ENCODE measurements around the gene TBL2.

Gene TBL2

DNA sequence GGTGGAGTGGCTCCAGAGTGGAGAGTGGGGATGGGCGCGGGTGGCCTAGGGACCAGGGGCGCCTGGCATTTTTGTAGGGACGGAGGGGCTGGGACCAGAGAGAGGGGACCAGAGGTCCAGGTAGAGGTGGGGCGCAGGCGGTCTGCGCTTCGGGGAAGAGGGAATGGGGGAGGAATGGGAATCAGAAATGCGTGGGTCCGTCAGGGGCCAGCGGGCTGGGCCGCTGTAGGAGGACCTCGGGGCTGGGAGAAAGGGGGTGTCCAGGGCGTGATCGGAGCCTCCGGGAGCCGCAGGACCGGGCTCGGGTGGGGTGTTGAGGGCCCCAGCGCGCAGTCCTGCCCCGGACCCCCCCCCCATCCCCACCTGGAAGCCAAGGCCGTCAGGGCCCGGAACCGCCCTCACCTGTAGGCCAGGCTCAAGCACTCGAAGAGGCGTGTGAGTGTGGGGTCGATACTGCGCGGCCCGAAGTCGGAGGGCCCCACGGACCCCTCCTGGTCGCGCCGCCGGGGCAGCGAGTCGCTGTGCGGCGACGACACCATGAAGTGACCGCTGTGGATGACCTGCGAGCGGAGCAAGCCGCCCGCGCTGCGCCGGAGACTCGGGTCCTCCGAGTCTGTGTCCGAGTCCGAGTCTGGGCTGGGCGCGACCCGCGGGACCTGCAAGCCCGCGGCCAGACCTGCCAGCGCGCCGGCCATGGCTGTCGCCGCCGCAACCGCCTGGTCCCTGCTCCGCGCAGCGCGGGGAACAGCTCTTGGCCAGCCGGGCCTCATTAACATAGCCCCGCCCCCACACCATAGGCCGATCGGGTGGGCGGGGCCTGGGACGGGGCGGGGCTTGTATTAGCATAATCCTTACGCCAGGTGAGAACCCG is 45.7 kb upstream of the TBL2 start, which contains the start of gene MLXIPL (continued):
- TF ChIP-seq, protein P1, sequence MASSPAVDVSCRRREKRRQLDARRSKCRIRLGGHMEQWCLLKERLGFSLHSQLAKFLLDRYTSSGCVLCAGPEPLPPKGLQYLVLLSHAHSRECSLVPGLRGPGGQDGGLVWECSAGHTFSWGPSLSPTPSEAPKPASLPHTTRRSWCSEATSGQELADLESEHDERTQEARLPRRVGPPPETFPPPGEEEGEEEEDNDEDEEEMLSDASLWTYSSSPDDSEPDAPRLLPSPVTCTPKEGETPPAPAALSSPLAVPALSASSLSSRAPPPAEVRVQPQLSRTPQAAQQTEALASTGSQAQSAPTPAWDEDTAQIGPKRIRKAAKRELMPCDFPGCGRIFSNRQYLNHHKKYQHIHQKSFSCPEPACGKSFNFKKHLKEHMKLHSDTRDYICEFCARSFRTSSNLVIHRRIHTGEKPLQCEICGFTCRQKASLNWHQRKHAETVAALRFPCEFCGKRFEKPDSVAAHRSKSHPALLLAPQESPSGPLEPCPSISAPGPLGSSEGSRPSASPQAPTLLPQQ (tag by site-specific recombination; IDR thresholded peaks at IDR 0.05) = peak; percentile 28; the same call in 1 of the 2 replicates
- TF ChIP-seq ZBTB48 (tag by site-specific recombination; IDR thresholded peaks at IDR 0.05) = peak; percentile 38; the same call in 1 of the 2 replicates
- no peak for TF ChIP-seq HOXC10 (CRISPR knock-in tag; IDR thresholded peaks at IDR 0.05)
- peak; percentile 32; the same call in 1 of the 2 replicates for TF ChIP-seq KLF9 (tag by site-specific recombination; IDR thresholded peaks at IDR 0.05; ENCODE audit: low read depth)
- 0 out of 2 replicates have a peak, but pooled peaks have one; percentile 38 for TF ChIP-seq ZNF2 (tag by site-specific recombination; IDR thresholded peaks at IDR 0.05)
- TF ChIP-seq, protein P2, sequence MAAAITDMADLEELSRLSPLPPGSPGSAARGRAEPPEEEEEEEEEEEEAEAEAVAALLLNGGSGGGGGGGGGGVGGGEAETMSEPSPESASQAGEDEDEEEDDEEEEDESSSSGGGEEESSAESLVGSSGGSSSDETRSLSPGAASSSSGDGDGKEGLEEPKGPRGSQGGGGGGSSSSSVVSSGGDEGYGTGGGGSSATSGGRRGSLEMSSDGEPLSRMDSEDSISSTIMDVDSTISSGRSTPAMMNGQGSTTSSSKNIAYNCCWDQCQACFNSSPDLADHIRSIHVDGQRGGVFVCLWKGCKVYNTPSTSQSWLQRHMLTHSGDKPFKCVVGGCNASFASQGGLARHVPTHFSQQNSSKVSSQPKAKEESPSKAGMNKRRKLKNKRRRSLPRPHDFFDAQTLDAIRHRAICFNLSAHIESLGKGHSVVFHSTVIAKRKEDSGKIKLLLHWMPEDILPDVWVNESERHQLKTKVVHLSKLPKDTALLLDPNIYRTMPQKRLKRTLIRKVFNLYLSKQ (tag by site-specific recombination; IDR thresholded peaks at IDR 0.05; ENCODE audit: borderline replicate concordance) = no peak
- peak; percentile 53; the same call in 1 of the 2 replicates for TF ChIP-seq ZSCAN30 (tag by site-specific recombination; IDR thresholded peaks at IDR 0.05)
- no peak for TF ChIP-seq GLI4 (tag by site-specific recombination; IDR thresholded peaks at IDR 0.05)
- 0 out of 2 replicates have a peak, but pooled peaks have one; percentile 7 for TF ChIP-seq KLF16 (tag by site-specific recombination; IDR thresholded peaks at IDR 0.05)
- peak; percentile 33; the same call in 1 of the 2 replicates for TF ChIP-seq YY1 (tag by site-specific recombination; IDR thresholded peaks at IDR 0.05)
- no peak for TF ChIP-seq ZNF16 (tag by site-specific recombination; IDR thresholded peaks at IDR 0.05; ENCODE audit: low read depth)
- 0 out of 2 replicates have a peak, but pooled peaks have one; percentile 15 for TF ChIP-seq YY2 (tag by site-specific recombination; IDR thresholded peaks at IDR 0.05)
- TF ChIP-seq ZNF623 (tag by site-specific recombination; IDR thresholded peaks at IDR 0.05) = no peak

DNA sequence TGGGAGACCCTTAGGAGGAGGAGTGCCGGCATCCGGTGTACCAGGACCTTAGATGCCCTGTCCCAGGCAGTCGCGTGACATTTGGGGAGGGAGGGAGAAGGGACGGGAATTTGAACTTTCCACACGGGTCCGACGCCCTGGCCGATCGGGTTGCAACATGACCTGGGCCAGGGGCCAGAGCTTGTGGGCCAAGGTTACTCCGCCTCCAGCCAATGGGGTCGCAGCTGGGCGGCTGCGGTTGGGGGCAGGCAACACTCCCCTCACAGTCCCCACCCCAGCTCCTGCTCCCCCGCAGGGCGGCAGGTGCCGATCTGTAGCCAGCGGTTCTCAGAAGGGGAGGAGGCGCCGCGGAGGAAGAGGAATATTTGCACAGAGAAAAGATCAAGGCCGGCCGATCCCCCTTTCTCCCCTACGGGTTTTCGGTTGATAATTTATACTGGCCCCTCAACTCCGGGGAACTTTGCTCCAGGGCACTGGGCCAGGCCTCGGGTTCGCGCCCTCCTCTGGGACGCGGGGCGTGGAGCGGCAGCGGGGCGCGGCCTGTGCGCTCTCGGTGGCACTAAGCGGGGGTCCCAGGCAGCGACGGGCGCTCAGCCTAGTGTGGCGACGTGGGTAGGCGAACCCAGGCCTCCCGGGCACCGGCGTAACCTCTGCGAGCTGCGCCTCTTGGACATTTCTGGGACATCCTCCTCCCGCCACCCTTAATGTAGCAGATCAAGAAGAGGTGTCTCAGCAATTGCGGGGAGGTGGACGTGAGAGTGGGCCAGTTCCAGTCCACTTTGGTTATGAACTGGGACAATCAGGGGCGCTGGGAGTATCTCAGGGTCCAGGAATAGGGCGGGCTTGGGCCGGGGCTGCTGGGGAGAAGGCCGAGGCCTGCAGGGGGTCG is 44.8 kb upstream of the TBL2 start:
- no peaks in the 10 kb centered on the region for H3K9me3 ChIP-seq (ENCODE audit: control insufficient read depth, insufficient read depth, low read depth, low read length)
- no peak overlapping the region; the same call in 1 of the 2 replicates for H3K27ac ChIP-seq (ENCODE audit: extremely low read depth, low read depth, low read length)
- H3K36me3 ChIP-seq (ENCODE audit: control insufficient read depth in 2 of 2, insufficient read depth in 1 of 2, low read length in 2 of 2) = no peaks in the 10 kb centered on the region
- H3K4me1 ChIP-seq (ENCODE audit: control insufficient read depth, insufficient read depth, low read length) = no peaks in the 10 kb centered on the region
- no peak overlapping the region for H3K4me3 ChIP-seq (ENCODE audit: low read depth, low read length)
- CTCF ChIA-PET = interaction anchor here (0.7 to 1.2 kb wide), 2 partner anchors 16 to 112 kb away, joined by 3 to 5 read pairs; no protein-coding TSS in a partner anchor
- POLR2A ChIA-PET = no interaction called here
- TF ChIP-seq FEZF1 (tag by site-specific recombination; IDR thresholded peaks at IDR 0.05) (no peak), EGR2 (tag by site-specific recombination; IDR thresholded peaks at IDR 0.05; ENCODE audit: low read depth) (peak; percentile 40; the same call in 1 of the 2 replicates), ZNF560 (tag by site-specific recombination; IDR thresholded peaks at IDR 0.05; ENCODE audit: borderline replicate concordance) (no peak), ZNF555 (tag by site-specific recombination; conservative IDR thresholded peaks at IDR 0.05) (no peak)
- TF ChIP-seq, protein P3, sequence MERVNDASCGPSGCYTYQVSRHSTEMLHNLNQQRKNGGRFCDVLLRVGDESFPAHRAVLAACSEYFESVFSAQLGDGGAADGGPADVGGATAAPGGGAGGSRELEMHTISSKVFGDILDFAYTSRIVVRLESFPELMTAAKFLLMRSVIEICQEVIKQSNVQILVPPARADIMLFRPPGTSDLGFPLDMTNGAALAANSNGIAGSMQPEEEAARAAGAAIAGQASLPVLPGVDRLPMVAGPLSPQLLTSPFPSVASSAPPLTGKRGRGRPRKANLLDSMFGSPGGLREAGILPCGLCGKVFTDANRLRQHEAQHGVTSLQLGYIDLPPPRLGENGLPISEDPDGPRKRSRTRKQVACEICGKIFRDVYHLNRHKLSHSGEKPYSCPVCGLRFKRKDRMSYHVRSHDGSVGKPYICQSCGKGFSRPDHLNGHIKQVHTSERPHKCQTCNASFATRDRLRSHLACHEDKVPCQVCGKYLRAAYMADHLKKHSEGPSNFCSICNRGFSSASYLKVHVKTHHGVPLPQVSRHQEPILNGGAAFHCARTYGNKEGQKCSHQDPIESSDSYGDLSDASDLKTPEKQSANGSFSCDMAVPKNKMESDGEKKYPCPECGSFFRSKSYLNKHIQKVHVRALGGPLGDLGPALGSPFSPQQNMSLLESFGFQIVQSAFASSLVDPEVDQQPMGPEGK (tag by site-specific recombination; IDR thresholded peaks at IDR 0.05) = peak; percentile 59; the same call in 1 of the 2 replicates
- TF ChIP-seq, protein P4, sequence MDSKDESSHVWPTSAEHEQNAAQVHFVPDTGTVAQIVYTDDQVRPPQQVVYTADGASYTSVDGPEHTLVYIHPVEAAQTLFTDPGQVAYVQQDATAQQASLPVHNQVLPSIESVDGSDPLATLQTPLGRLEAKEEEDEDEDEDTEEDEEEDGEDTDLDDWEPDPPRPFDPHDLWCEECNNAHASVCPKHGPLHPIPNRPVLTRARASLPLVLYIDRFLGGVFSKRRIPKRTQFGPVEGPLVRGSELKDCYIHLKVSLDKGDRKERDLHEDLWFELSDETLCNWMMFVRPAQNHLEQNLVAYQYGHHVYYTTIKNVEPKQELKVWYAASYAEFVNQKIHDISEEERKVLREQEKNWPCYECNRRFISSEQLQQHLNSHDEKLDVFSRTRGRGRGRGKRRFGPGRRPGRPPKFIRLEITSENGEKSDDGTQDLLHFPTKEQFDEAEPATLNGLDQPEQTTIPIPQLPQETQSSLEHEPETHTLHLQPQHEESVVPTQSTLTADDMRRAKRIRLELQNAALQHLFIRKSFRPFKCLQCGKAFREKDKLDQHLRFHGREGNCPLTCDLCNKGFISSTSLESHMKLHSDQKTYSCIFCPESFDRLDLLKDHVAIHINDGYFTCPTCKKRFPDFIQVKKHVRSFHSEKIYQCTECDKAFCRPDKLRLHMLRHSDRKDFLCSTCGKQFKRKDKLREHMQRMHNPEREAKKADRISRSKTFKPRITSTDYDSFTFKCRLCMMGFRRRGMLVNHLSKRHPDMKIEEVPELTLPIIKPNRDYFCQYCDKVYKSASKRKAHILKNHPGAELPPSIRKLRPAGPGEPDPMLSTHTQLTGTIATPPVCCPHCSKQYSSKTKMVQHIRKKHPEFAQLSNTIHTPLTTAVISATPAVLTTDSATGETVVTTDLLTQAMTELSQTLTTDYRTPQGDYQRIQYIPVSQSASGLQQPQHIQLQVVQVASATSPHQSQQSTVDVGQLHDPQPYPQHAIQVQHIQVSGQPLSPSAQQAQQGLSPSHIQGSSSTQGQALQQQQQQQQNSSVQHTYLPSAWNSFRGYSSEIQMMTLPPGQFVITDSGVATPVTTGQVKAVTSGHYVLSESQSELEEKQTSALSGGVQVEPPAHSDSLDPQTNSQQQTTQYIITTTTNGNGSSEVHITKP (tag by site-specific recombination; IDR thresholded peaks at IDR 0.05) = no peak
- TF ChIP-seq, protein P5, sequence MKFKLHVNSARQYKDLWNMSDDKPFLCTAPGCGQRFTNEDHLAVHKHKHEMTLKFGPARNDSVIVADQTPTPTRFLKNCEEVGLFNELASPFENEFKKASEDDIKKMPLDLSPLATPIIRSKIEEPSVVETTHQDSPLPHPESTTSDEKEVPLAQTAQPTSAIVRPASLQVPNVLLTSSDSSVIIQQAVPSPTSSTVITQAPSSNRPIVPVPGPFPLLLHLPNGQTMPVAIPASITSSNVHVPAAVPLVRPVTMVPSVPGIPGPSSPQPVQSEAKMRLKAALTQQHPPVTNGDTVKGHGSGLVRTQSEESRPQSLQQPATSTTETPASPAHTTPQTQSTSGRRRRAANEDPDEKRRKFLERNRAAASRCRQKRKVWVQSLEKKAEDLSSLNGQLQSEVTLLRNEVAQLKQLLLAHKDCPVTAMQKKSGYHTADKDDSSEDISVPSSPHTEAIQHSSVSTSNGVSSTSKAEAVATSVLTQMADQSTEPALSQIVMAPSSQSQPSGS (tag by site-specific recombination; IDR thresholded peaks at IDR 0.05; ENCODE audit: low read depth) = no peak
